IPS DF 4.7 (cell line): ENCODE measurements around the gene HIGD2A.

ENCODE experiments used
- DNase-seq: peaks from one replicate; pipeline ENCODE4 v3.0.0-alpha.2; 2013; ENCODE audit warnings: low spot score; ENCODE audit errors: extremely low read depth

HIGD2A gene

DNA sequence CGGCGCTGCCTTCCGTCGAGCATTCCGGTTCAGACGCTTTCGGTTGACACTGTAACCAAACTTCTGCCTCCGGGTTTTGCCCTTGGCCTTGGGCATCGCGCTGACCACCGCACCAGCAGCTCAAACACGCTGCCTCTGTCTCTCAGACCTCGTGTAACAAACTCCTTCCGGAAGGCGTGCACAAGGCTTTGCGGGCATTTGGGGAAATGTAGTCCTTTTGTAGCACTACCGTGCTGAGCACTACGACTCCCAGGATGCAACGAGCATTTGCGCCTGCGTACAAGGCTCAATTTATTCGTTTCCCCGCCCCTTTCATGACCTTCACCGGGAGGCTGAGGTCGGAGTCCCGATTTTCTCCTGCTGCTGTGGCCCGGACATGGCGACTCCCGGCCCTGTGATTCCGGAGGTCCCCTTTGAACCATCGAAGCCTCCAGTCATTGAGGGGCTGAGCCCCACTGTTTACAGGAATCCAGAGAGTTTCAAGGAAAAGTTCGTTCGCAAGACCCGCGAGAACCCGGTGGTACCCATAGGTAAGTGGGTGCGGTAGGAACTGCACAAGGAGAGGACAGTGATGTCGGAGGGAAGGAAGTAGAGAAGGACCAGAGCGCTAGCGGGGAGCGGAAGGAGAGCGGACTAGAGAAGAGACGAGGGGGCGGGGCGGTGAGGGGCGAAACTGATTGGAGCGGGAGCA is at the start of gene HIGD2A, which contains the start of gene NOP16:
TSS of gene HIGD2A (plus strand) at position 308 of the 691 bp plus-strand sequence. CDS start at position 377, 69 bp downstream.
TSS of gene NOP16 (minus strand) at position 155 of the 691 bp plus-strand sequence. CDS start at position 96, 59 bp downstream.
- peak; percentile 97 for DNase-seq

GRCh38 chr5:176339304-176339703 is 49.2 kb upstream of the HIGD2A start:
- no peak for DNase-seq

DNA sequence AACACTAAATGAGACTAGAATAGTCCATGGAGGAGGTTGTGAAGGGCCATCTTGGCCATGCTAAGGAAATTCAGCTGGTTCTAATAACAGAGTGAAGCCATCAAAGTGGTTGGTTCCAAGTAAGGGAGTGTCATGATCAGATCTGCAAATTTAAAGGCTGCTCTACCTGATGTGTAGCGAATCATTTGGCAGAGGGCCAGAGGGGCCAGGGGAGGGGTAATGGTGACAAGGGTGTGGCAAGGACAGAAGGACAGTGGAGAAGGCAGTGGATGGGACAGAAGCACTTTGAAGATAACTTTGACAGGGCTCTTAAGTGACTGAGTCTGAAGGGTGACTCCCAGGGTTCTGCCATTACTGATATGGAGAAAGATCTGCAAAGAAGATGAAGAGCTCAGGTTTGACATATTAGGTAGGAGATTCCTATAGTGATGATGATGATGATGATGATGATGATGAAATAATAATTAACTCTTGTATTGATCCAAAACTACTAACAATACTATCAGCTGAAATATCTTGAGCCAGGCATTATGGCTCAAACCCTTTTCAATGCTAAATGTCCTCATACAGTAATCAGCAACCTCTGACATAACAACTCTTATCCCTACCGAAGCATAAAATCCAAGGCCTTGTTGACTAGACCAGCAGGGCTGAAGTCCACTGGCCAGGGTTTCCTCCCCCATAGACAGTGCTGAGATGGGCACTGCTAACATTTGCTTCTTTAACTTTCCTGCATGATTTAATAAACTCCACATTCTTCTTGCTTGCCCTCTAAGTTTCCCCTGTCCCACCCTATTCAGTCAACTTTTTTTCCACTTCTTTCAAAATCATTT is 47.0 kb upstream of the HIGD2A start:
- DNase-seq = no peak

GRCh38 chr5:176342158-176342483 is 46.4 kb upstream of the HIGD2A start:
- DNase-seq = no peak

DNA sequence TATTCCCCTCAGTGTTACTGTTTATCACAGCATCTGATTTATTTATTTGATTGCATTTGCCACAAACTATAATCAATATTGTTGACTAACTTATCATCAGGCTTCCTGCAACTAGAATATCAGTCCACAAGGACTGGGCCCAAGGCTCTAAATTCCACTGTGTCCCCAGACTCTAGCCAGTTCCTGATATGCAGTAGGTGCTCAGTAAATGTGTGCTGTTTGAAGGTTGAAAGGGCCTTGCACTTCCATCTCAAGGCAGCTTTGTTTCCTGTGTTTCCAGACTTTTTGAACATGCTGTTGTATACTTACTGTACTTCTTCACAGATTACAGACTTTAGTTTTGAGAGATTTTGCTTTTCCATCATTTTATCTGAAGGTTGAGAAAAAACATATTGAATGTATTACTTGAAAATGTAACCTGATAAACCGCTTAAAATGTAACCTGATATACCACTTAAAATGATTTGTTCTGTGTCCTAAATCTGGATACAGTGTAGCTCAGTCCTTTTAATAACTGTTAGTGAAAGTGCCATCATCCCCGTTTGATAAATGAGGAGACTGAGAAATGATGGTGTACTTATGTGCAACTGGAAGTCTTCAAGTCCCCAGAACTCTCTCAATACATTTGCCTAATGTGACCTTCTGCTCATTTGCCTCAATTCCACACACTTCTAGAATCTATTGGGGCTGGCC is 45.6 kb upstream of the HIGD2A start:
- no peak for DNase-seq

GRCh38 chr5:176350416-176350815 is 38.1 kb upstream of the HIGD2A start:
- DNase-seq = no peak

GRCh38 chr5:176352116-176352878 is 36.3 kb upstream of the HIGD2A start:
- no peak for DNase-seq

- DNase-seq = no peak
These were observed 35.0 kb upstream of the HIGD2A start for GRCh38 chr5:176353533-176353932.

GRCh38 chr5:176355400-176356178 is 33.0 kb upstream of the HIGD2A start:
- no peak for DNase-seq

- DNase-seq = no peak
These were observed 32.4 kb upstream of the HIGD2A start for GRCh38 chr5:176356179-176356566.

DNA sequence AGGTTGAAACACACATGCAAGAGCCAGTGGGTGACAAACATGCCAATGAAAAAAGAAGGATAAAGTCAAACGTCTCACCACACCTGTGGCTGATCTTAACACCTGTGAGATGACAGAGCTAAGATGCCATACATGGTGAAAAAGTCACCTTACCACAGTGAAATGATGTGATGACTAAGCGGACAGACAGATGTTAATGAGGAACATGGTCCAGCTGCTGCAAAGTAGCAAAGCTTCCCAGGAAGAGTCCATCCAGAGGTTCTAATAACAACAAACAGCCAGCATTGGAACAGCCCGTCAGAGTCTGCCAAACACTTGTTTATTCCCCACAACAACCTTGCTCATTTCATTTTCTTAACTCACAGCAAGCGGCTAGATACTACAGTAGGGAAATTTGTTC is 28.9 kb upstream of the HIGD2A start:
- DNase-seq = no peak

GRCh38 chr5:176360894-176361436 is 27.6 kb upstream of the HIGD2A start:
- no peak for DNase-seq

DNA sequence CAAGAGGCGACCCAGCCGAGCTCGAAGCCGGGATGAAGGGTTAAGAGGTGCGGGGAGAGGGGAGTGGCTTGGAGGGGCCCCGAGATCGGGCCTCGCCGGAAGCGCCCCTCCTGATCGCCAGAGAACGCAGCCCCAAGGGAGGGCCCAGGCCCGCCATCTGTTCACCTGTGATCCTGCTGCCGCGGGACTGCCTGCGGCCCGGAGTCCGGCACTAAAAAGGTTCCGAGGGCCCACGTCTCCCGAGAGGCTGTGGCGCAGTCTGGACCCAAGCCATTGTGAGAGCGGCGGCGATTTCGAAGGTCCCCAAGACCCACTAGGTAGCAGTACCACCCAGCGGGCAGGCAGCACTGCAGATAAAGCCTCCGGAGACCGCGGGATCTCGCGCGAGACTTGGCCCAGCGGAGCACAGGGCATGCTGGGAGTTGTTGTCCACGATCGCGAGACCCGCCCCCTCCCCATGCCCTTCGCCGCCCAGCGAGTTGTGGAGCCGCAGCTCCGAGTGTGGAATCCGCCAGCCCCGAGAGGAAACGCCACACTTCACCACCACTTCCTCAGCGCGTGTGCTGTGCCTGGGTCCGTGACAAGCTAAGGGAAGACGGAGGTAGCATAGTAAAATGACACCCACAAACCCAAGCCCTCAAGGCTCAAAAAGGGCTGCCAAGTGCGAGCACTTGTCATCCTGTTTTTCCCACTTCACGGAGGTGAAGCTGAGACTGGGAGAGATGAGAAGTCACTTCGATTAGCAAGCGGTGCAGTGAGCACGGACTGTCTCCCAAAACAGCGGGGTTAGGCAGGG is 26.9 kb upstream of the HIGD2A start, which contains the start of gene KIAA1191:
TSS of gene KIAA1191 (minus strand) at position 328 of the 796 bp plus-strand sequence. CDS start 2,256 bp downstream, outside the sequence.
- DNase-seq = peak; percentile 30

DNA sequence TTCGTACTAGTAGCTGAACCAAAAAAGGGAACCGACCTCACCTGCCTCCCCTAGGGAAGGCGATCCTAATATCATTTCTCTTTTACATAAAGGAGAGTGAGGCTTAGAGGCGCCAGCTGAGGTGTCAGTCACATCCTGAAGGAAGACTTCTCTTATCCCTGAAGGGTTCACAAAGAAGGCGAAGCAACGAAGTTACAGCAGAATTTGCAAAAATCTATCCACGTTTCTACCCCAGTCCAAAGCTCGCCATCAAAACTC is 26.4 kb upstream of the HIGD2A start:
- DNase-seq = no peak

- no peak for DNase-seq
These were observed 23.7 kb upstream of the HIGD2A start for GRCh38 chr5:176364765-176365350.

DNA sequence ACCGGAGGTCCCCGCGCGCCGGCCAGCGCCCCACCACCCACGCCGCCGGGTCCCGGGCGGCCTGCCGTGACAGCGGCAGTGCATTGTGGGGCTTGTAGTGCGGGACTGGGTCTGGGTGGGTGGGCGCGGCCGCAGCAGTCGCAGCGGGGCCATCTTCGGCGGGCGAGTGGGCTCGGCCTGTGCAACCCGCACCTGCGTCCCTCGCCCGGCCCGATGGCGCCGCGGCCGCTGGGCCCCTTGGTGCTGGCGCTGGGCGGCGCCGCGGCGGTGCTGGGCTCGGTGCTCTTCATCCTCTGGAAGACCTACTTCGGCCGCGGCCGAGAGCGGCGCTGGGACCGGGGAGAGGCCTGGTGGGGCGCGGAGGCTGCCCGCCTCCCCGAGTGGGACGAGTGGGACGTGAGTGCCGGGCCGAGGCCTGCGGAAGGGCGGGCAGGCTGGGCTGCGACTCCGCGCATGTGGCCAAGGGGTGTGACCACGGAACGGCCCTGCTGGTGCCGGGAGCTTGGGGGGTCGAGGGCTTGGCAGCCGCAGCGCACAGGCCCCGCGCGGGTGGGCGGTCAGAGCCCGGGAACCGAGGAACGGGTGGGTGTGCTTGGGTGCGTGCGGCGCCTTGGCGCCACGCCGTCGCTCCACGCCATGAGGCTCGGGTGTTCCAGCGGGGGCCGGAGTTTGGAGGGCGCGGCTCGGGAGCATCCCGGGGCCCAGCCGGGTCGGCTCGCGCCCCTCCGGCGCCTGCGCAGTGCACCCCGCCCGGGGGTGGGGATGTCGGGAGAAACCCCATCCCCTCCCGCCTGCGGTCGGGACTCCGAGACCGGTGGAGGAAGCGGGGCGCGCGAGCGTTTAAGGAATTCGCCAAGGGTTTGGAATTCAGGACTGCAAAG is 23.0 kb upstream of the HIGD2A start, which contains the start of gene ARL10:
TSS of gene ARL10 (plus strand) at position 137 of the 881 bp plus-strand sequence. CDS start at position 214, 77 bp downstream.
- DNase-seq = no peak

DNA sequence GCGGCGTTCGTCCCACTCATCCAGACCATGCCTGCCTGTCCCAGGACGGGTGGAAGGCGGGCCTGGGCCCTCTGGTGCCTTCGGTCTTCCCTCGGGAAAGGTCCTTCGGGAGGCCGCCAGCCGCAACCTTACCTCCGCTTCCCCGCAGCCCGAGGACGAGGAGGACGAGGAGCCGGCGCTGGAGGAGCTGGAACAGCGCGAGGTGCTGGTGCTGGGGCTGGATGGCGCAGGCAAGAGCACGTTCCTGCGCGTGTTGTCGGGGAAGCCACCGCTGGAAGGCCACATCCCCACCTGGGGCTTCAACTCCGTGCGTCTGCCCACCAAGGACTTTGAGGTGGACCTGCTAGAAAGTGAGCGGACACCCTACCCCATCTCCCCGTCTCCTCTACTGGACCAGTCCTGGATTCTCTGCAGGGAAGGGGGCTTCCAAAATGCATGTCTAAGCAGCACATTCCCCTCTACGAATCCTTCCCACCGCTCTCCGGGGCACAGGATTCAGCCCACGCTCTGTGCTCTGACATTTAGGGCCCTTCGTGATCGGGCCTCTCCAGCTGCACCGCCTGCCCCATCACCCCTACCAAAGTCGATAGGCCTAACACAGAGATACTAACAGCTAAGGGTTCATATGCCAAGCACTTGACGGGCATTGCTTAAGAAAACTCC is 22.2 kb upstream of the HIGD2A start:
- no peak for DNase-seq

DNA sequence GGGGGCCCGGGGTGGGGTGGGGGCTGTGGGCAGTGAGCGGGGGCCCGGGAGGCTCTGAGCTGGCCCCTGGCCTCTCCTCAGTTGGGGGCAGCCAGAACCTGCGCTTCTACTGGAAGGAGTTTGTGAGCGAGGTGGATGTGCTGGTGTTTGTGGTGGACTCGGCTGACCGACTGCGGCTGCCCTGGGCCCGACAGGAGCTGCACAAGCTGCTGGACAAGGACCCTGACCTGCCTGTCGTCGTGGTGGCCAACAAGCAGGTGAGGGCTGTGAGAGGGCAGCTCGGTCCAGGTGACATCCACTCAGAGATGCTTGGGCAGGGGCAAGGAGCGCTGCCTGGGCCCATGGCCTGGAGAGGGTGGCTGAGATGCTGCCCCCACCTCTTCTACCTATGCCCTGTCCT is 19.8 kb upstream of the HIGD2A start:
- DNase-seq = no peak
